GM23338 (cell line): Measurements from ENCODE around the gene HTD2. TPM values are rescaled to one million over a fixed set of nuclear protein-coding genes. Genes with fewer than 3 reads are reported as not detected.

Source experiments
- CREB1 ChIP-seq: fragments of 250-450 bp; sonication (Bioruptor Pico); IDR thresholded peaks from 2 replicates; pipeline ENCODE4 v1.5.0; 2020; ENCODE audit warnings: low read depth, mild to moderate bottlenecking, moderate library complexity
- CTCF ChIP-seq, 2 experiments: fragments of 200-600 bp in 1 of 2; sonication (generic) in 1 of 2; conservative IDR thresholded peaks; 2 replicates each; pipeline versions ENCODE4 v1.5.1 to v1.6.1; 2016 to 2017; ENCODE audit warnings: antibody characterized with exemption in 2 of 2, low read depth in 2 of 2, mild to moderate bottlenecking in 2 of 2, moderate library complexity in 1 of 2
- ETS1 ChIP-seq: IDR thresholded peaks from 2 replicates; pipeline ENCODE4 v1.6.1; 2016; ENCODE audit warnings: antibody characterized with exemption
- NANOG ChIP-seq: IDR thresholded peaks from 2 replicates; pipeline ENCODE4 v1.6.1; 2016; ENCODE audit warnings: antibody characterized with exemption, borderline replicate concordance
- POLR2AphosphoS5 ChIP-seq: IDR thresholded peaks from 2 replicates; pipeline ENCODE4 v1.6.1; 2016; ENCODE audit warnings: antibody characterized with exemption, low read depth
- ZNF114 ChIP-seq: fragments of 250-450 bp; sonication (Bioruptor Pico); IDR thresholded peaks from 2 replicates; pipeline ENCODE4 v1.5.0; 2020; ENCODE audit warnings: mild to moderate bottlenecking, moderate library complexity
- ZNF331 ChIP-seq: fragments of 250-450 bp; sonication (Bioruptor Pico); IDR thresholded peaks from 2 replicates; pipeline ENCODE4 v1.5.0; 2020; ENCODE audit warnings: low read depth, mild to moderate bottlenecking, moderate library complexity
- ZNF462 ChIP-seq: fragments of 250-450 bp; sonication (Bioruptor Pico); IDR thresholded peaks from 2 replicates; pipeline ENCODE4 v1.5.0; 2020; ENCODE audit warnings: mild to moderate bottlenecking, moderate library complexity
- polyA plus RNA-seq: library from polyadenylated mRNA; unstranded; fragments of >200 nt; fragmentation: Nextera tagmentation; extraction: Ambion mirVana; gene quantifications from 2 replicates; pipeline ENCODE4 v1.2.1, GENCODE V29; 2016
- total RNA-seq: library from RNA; depleted of rRNA; stranded (reverse); fragments of >200 nt; shearing (Covaris generic); gene quantifications from 2 replicates; pipeline ENCODE4 v1.2.3, GENCODE V29; 2014

Gene HTD2
- total and polyA plus RNA-seq, 2 experiments from 2014 or later: 19.3 to 24.2 TPM

GRCh38 chr3:58274027-58274614, 32.2 kb upstream of the HTD2 start (continued):
- no peak for TF ChIP-seq ZNF462 (CRISPR knock-in tag)
- TF ChIP-seq CTCF (conservative IDR thresholded peaks at IDR 0.05; ENCODE audit: low read depth in 2 of 2): no peak
- no peak for TF ChIP-seq ZNF114 (CRISPR knock-in tag)
- no peak for TF ChIP-seq ZNF331 (CRISPR knock-in tag)
- TF ChIP-seq NANOG: no peak
- no peak for TF ChIP-seq CREB1
- no peak for TF ChIP-seq ETS1
- no peak for TF ChIP-seq POLR2AphosphoS5
